COLO668 (cell line): ENCODE data around the gene KDM6B.
"Not testable (repeated sequence)": the region's sequence is repeated elsewhere in the genome, so short reads cannot be mapped to it uniquely, and the experiment has no call there.

Experiments used
- DNase-seq: peaks from one replicate; lab custom pipeline; 2025; ENCODE audit not compliant: unreplicated experiment; lab: John Stamatoyannopoulos, UW

The KDM6B gene, protein sequence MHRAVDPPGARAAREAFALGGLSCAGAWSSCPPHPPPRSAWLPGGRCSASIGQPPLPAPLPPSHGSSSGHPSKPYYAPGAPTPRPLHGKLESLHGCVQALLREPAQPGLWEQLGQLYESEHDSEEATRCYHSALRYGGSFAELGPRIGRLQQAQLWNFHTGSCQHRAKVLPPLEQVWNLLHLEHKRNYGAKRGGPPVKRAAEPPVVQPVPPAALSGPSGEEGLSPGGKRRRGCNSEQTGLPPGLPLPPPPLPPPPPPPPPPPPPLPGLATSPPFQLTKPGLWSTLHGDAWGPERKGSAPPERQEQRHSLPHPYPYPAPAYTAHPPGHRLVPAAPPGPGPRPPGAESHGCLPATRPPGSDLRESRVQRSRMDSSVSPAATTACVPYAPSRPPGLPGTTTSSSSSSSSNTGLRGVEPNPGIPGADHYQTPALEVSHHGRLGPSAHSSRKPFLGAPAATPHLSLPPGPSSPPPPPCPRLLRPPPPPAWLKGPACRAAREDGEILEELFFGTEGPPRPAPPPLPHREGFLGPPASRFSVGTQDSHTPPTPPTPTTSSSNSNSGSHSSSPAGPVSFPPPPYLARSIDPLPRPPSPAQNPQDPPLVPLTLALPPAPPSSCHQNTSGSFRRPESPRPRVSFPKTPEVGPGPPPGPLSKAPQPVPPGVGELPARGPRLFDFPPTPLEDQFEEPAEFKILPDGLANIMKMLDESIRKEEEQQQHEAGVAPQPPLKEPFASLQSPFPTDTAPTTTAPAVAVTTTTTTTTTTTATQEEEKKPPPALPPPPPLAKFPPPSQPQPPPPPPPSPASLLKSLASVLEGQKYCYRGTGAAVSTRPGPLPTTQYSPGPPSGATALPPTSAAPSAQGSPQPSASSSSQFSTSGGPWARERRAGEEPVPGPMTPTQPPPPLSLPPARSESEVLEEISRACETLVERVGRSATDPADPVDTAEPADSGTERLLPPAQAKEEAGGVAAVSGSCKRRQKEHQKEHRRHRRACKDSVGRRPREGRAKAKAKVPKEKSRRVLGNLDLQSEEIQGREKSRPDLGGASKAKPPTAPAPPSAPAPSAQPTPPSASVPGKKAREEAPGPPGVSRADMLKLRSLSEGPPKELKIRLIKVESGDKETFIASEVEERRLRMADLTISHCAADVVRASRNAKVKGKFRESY (N-terminal part only)

DNA sequence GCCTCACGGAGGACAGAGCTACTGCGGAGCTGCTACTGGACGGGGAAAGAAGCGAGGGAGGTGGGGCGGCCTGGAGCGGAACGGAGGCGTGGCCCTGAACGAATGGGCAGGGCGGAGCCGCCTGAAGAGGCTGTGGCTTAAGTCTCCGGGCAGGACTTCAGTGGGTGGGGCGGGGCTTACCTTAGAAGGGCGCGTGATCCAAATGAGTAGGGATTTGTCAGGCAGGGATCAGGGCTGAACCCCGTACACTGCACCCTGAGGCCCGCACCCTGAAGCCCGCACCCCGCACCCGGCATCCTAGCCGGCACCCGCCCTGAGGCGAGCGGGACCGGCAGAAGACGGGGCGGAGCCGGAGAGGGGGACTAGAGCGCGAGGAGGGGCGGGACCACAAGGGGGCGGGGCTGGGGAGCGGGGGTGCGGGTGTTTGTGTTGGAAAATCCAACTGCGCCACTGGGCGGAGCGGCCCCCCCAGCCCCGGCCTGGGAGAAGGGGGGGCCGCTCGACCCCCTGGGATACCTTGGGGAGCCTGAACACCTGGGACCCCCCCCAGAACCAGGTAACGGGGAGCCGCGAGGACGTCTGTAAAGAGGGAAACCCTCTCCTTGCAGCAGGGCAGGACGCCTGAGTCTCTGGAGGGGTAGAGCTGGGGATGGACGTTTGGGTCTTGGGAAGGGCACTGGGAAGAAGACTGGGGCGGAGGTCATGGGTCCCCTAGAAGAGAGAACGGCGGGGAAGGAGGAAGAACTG, at the start of gene KDM6B:
TSS of gene KDM6B (plus strand) at position 423 of the 747 bp plus-strand sequence. CDS start 11,338 bp downstream, outside the sequence.
- DNase-seq = peak; percentile 85

GRCh38 chr17:7786866-7787265, 47.2 kb upstream of the KDM6B start:
- no peak for DNase-seq

GRCh38 chr17:7789131-7789530, 44.9 kb upstream of the KDM6B start:
- no peak for DNase-seq

DNA sequence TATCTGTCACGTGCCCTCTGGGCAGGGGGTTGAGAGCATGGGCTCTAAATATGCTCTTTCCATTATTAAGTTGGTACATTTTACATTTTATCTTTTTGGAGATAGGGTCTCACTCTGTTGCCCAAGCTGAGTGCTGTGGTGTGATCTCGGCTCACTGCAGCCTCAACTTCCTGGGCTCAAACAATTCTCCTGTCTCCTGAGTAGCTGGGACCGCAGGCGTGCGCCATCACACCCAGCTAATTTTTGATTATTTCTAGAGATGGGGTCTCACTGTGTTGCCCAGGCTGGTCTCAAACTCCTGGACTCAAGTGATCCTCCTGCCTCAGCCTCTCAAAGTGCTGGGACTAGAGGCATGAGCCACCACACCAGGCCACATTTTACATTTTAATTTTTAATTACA, 43.9 kb upstream of the KDM6B start:
- no peak for DNase-seq

DNA sequence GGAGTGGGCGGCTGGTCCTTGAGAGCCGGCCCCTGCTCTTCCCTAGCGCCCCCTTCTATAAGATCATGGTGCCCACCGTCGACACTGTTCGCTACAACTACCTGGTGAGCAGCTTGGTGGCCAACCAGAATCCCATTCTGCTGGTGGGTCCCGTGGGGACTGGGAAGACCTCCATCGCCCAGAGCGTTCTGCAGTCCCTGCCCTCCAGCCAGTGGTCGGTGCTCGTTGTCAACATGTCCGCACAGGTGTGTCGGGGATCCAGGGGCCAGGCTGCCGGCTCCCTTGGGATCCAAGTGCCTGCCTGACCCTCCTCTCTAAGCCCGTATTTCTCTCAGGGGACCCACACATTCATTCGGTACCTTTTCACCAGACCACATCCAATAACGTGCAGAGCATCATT, 41.4 kb upstream of the KDM6B start:
- no peak for DNase-seq

GRCh38 chr17:7794075-7794663, 39.8 kb upstream of the KDM6B start:
- DNase-seq = no peak

GRCh38 chr17:7797976-7798375, 36.0 kb upstream of the KDM6B start:
- no peak for DNase-seq

DNA sequence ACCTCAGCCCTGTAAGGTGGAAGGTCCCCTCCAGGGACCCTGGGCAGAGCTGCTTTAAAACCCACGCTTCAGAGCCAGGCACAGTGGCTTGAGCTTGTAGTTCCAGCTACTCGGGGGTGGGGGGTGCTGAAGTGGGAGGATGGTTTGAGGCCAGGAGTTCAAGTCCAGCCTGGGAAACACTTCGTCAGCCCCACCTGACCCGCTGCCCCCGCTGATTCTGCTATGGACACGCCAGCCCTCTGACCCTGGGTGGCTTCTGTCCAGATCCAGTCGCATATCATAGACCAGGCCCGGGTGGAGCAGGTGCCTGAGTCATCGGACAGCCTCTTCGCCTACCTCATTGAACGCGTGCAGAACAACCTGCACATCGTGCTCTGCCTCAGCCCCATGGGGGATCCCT, 35.2 kb upstream of the KDM6B start:
- no peak for DNase-seq

DNA sequence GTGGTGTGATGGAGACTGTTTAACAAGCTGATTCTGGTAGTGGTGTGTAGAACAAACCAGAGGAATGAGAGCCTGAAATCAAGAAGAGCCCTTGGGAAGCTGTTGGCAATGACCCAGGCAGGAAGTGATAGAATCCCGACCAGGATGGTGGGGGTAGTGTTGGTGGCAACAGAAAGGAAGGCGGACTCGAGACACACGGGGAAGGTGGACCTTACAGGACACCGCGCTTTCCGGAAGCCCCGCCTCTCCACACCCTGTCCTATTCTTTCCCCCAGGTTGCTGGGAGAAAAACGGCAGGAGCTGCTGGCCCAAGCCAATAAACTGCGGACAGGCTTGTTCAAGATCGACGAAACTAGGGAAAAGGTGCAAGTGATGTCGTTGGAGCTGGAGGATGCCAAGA, 30.0 kb upstream of the KDM6B start:
- DNase-seq = peak; percentile 10

GRCh38 chr17:7806587-7806986, 27.4 kb upstream of the KDM6B start:
- no peak for DNase-seq

- no peak for DNase-seq
Measured at GRCh38 chr17:7807206-7807605, 26.8 kb upstream of the KDM6B start.

- no peak for DNase-seq
Measured at GRCh38 chr17:7809086-7809790, 24.8 kb upstream of the KDM6B start.

DNA sequence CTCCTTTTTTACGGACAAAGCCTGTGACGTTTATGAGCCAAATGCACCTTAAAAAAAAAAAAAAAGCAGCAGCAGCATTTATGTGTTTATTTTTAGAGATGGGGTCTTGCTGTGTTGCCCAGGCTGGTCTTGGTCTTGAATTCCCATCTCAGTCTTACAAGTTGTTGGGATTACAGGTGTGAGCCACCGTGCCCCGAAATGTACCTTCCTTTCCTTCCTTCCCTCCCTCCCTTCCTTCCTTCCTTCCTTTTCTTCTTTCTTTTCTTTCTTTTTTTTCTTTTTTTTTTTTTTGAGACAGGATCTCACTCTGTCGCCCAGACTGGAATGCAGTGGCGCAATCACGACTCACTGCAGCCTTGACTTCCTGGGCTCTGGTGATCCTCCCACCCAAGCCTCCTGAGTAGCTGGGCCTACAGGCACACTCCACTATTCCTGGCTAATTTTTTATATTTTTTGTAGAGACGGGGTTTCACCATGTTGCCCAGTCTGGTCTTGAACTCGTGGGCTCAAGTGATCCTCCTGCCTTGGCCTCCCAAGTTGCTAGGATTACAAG, 24.1 kb upstream of the KDM6B start:
- not testable (repeated sequence) for DNase-seq

DNA sequence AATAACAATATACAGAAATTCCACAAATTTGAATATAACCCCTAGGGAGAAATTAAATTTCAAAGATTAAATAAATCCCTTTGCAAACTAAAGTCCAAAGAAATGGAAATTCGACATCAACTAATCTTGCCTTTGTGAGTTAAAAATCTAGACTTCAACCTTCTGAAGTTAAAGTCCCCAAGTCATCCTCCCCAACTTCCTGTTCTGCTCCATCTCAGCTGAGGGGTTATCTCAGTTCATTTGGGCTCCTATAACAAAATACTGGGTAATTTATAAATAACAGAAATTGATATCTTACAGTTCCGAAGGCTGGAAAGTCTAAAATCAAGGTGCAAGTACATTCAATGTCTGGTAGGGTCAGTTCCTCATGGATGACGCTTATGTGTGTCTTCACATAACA, 22.8 kb upstream of the KDM6B start:
- DNase-seq = no peak

GRCh38 chr17:7814969-7815368, 19.0 kb upstream of the KDM6B start:
- DNase-seq = no peak

- DNase-seq = no peak
Measured at GRCh38 chr17:7816926-7817642, 16.9 kb upstream of the KDM6B start.

DNA sequence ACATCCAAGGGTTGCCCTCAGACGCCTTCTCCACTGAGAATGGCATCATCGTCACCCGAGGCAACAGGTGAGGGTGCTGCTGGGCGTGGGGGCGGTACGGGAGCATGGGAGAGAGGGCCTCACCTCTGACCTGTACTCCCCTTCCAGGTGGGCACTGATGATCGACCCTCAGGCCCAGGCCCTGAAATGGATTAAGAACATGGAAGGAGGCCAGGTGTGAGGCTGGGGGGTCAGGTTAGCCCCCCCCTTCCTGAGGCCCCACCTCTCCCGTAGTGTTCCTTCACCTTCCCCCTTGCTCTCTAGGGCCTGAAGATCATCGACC, 16.4 kb upstream of the KDM6B start:
- no peak for DNase-seq

GRCh38 chr17:7818026-7818425, 16.0 kb upstream of the KDM6B start:
- DNase-seq = no peak
